ENCODE data around the gene FABP1. TPM values are rescaled to one million over a fixed set of nuclear protein-coding genes. Genes with fewer than 3 reads are reported as not detected.

The FABP1 gene
- total and polyA plus RNA-seq, 9 of the 15 experiments (the other 6 are each of a cell fraction or from before 2014, with no cell fraction given): 0.64 TPM; not detected in 8

DNA sequence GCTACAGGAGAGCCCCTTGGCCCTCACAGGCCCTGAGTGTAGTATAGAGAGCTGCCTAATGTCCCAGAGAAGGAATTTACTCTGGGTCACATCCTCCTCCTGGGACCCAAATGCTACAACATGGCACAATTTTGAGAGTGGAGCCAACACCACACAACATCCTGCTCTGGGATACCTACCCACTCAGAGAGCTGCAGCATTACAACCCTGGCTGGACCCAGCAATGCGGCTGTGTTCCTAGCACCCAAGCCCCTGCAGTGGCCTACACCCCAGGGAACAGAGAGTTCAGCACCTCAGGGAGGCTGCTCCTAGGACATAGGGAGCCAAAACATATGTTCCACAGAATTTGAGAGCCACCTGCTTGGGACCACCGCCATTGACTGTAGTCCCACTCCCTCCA is 19.3 kb upstream of the FABP1 start:
- ChIA-PET POLR2A (no interaction called here), CTCF (ENCODE audit: low intra/inter-chr PET ratio) (no interaction called here)
- 0% methylated on average over 2 of the region's 2 CpGs for WGBS (ENCODE audit: insufficient coverage, low coverage, missing lambda C conversion rate)
- H3K36me3 ChIP-seq (ENCODE audit: control insufficient read depth, insufficient read depth, low read length): no peaks in the 10 kb centered on the region
- FAIRE-seq (no peak), ATAC-seq (no peak), DNase-seq (ENCODE audit: extremely low read depth in 1 of 4, low spot score in 3 of 4) (no peak)
- no TSS peak for BruUV-seq (replicated peaks)
- no peak overlapping the region for H3K27ac ChIP-seq (ENCODE audit: extremely low read depth, low read depth, low read length)
- in situ Hi-C loops (cut with MboI) (no loop called here), intact Hi-C loops (cut with micrococcal nuclease) (no loop called here)
- H3K4me1 ChIP-seq (replicated peaks in 1 of 2; ENCODE audit: control insufficient read depth in 2 of 2, insufficient read depth in 2 of 2, low read length in 2 of 2): no peaks in the 10 kb centered on the region
- no peak overlapping the region for H3K4me2 ChIP-seq (ENCODE audit: insufficient read depth, low read length)
- H3K79me2 ChIP-seq (ENCODE audit: control insufficient read depth, insufficient read depth, low read length): no peaks in the 10 kb centered on the region
- H3K9me3 ChIP-seq (replicated peaks; ENCODE audit: control insufficient read depth, insufficient read depth, low read depth, low read length): no peaks in the 10 kb centered on the region
- H3K4me3 ChIP-seq: no peak overlapping the region
- H3K9ac ChIP-seq (ENCODE audit: insufficient read depth in 1 of 2, low read depth in 2 of 2, low read length in 2 of 2): no peak overlapping the region
- H3K27me3 ChIP-seq (ENCODE audit: control insufficient read depth in 2 of 2, insufficient read depth in 2 of 2, low read length in 2 of 2): peaks cover 0 to 3% of the 10 kb centered on the region in 2 experiments; a peak in 1 of 5 replicates
- no peaks in the 10 kb centered on the region for H4K20me1 ChIP-seq (replicated peaks; ENCODE audit: control insufficient read depth, insufficient read depth, low read length)
- TF ChIP-seq SMARCE1 (IDR thresholded peaks at IDR 0.05) (no peak), CBFB (CRISPR knock-in tag; IDR thresholded peaks at IDR 0.05) (no peak), JUND (IDR thresholded peaks at IDR 0.05; ENCODE audit: borderline replicate concordance, low read depth, low read length) (no peak), JUND (tag; IDR thresholded peaks at IDR 0.05; ENCODE audit: borderline replicate concordance, low read depth, low read length) (no peak), ZKSCAN1 (IDR thresholded peaks at IDR 0.05; ENCODE audit: low read depth, low read length) (no peak), ZNF124 (CRISPR knock-in tag; IDR thresholded peaks at IDR 0.05) (no peak), BDP1 (IDR thresholded peaks at IDR 0.05; ENCODE audit: insufficient read depth, insufficient read length) (no peak), ZBTB7A (IDR thresholded peaks at IDR 0.05; ENCODE audit: borderline replicate concordance, control insufficient read depth, low read depth, low read length) (no peak), ARNT (IDR thresholded peaks at IDR 0.05) (no peak)
- H2AFZ ChIP-seq (ENCODE audit: low read depth, low read length): no peak overlapping the region
- no peaks in the 10 kb centered on the region for H3K9me1 ChIP-seq (ENCODE audit: control insufficient read depth, insufficient read depth, low read length)

DNA sequence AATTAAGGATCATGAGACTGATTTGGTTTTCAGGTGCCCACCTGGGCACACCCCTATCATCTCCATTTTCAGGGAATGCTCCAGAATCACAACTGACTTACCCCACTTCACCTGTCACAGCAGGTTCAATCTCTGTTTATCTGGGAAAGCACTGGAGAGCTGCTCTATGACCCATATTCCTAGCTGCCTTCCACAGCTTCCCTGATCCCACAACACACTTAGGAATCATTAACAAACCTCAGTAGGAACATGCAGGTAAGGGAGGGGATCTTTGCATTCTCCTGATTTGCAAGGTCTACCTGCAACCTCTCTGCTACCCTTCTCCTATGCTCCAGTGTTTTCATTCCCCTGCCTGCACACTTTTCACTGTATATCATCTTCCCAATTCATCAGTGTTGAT is 18.7 kb upstream of the FABP1 start:
- TF ChIP-seq MECOM (CRISPR knock-in tag; IDR thresholded peaks at IDR 0.05) (no peak), ZNF197 (CRISPR knock-in tag; IDR thresholded peaks at IDR 0.05; ENCODE audit: low read depth) (no peak), TCF7 (IDR thresholded peaks at IDR 0.05; ENCODE audit: borderline replicate concordance) (no peak)
- in situ Hi-C loops (cut with MboI): no loop called here
- Histone ChIP-seq H3K27ac (ENCODE audit: extremely low read depth, low read depth, low read length) (no peak overlapping the region), H3K4me1 (replicated peaks in 1 of 2; ENCODE audit: control insufficient read depth in 2 of 2, insufficient read depth in 2 of 2, low read length in 2 of 2) (no peaks in the 10 kb centered on the region), H3K9me1 (ENCODE audit: control insufficient read depth, insufficient read depth, low read length) (no peaks in the 10 kb centered on the region), H3K79me2 (ENCODE audit: control insufficient read depth, insufficient read depth, low read length) (no peaks in the 10 kb centered on the region), H3K4me3 (no peak overlapping the region), H2AFZ (ENCODE audit: low read depth, low read length) (no peak overlapping the region), H3K9ac (ENCODE audit: insufficient read depth in 1 of 2, low read depth in 2 of 2, low read length in 2 of 2) (no peak overlapping the region), H3K36me3 (ENCODE audit: control insufficient read depth, insufficient read depth, low read length) (no peaks in the 10 kb centered on the region), H3K9me3 (replicated peaks; ENCODE audit: control insufficient read depth, insufficient read depth, low read depth, low read length) (no peaks in the 10 kb centered on the region), H3K27me3 (ENCODE audit: control insufficient read depth in 2 of 2, insufficient read depth in 2 of 2, low read length in 2 of 2) (peaks cover 0 to 3% of the 10 kb centered on the region in 2 experiments; a peak in 1 of 5 replicates), H3K4me2 (ENCODE audit: insufficient read depth, low read length) (no peak overlapping the region), H4K20me1 (replicated peaks; ENCODE audit: control insufficient read depth, insufficient read depth, low read length) (no peaks in the 10 kb centered on the region)
- intact Hi-C loops (cut with micrococcal nuclease): no loop called here
- DNase-seq (ENCODE audit: extremely low read depth in 1 of 4, low spot score in 3 of 4) (no peak), FAIRE-seq (no peak), ATAC-seq (no peak)
- POLR2A ChIA-PET: no interaction called here
- CTCF ChIA-PET (ENCODE audit: low intra/inter-chr PET ratio): no interaction called here
- BruUV-seq (replicated peaks): no TSS peak

Measured in K562 (cell line).